CD14-positive monocyte (primary cell): ENCODE measurements around the gene CFAP206. TPM values are rescaled to one million over a fixed set of nuclear protein-coding genes. Genes with fewer than 3 reads are reported as not detected.

Source experiments
- DNase-seq, 3 donors: peaks; one replicate each; pipeline ENCODE4 v3.0.0-alpha.2; 2011 to 2022
- H2AFZ ChIP-seq: 2 replicates; pipeline ENCODE4 v1.6.0; 2012; ENCODE audit warnings: mild to moderate bottlenecking, low read depth, low read length, inconsistent platforms; ENCODE audit not compliant: insufficient read depth, poor library complexity, severe bottlenecking
- H3K27ac ChIP-seq, 2 donors: 1 replicate in 1 of 2; 2 replicates in 1 of 2; pipeline ENCODE4 v1.5.1; 2012 to 2013; ENCODE audit warnings: low read length in 2 of 2, control low read depth in 1 of 2, inconsistent platforms in 1 of 2, low read depth in 1 of 2, mild to moderate bottlenecking in 1 of 2
- H3K27me3 ChIP-seq, 2 donors: one replicate each; pipeline versions ENCODE4 v1.6.0 to v1.6.1; 2011 to 2013; ENCODE audit warnings: low read length in 2 of 2; ENCODE audit not compliant: control insufficient read depth in 2 of 2, insufficient read depth in 2 of 2
- H3K36me3 ChIP-seq, 2 donors: replicated peaks in 1 of 2; 1 replicate in 1 of 2; 2 replicates in 1 of 2; pipeline versions ENCODE4 v1.5.1 to v1.6.1; 2012 to 2013; ENCODE audit warnings: low read length in 2 of 2, control low read depth in 1 of 2, inconsistent platforms in 1 of 2, mild to moderate bottlenecking in 1 of 2; ENCODE audit not compliant: insufficient read depth in 2 of 2, control insufficient read depth in 1 of 2
- H3K4me1 ChIP-seq, 2 donors: 1 replicate in 1 of 2; 2 replicates in 1 of 2; pipeline versions ENCODE4 v1.5.1 to v1.6.1; 2012 to 2013; ENCODE audit warnings: low read length in 2 of 2, control low read depth in 1 of 2, inconsistent platforms in 1 of 2, mild to moderate bottlenecking in 1 of 2, moderate library complexity in 1 of 2; ENCODE audit not compliant: insufficient read depth in 2 of 2, control insufficient read depth in 1 of 2
- H3K4me2 ChIP-seq: replicated peaks from 2 replicates; pipeline ENCODE3; 2012; ENCODE audit warnings: low read length, moderate library complexity, mild to moderate bottlenecking; ENCODE audit not compliant: poor library complexity, severe bottlenecking; ENCODE audit errors: extremely low read depth
- H3K4me3 ChIP-seq, 3 experiments: fragments of 200-600 bp in 1 of 3; sonication (generic) in 1 of 3; replicated peaks in 1 of 3; 1 replicate in 2 of 3; 2 replicates in 1 of 3; pipeline ENCODE4 v1.5.1; 2011 to 2013; ENCODE audit warnings: low read length in 3 of 3, mild to moderate bottlenecking in 3 of 3, control low read depth in 2 of 3, low read depth in 2 of 3, inconsistent platforms in 1 of 3, moderate library complexity in 1 of 3
- H3K79me2 ChIP-seq: 2 replicates; pipeline ENCODE4 v1.6.0; 2012; ENCODE audit warnings: mild to moderate bottlenecking, control low read depth, inconsistent platforms, low read length, moderate library complexity; ENCODE audit not compliant: insufficient read depth
- H3K9ac ChIP-seq: 2 replicates; pipeline ENCODE4 v1.6.0; 2017; ENCODE audit warnings: low read length, mild to moderate bottlenecking; ENCODE audit not compliant: insufficient read depth, poor library complexity, severe bottlenecking
- H3K9me3 ChIP-seq, 2 donors: replicated peaks in 1 of 2; 1 replicate in 1 of 2; 2 replicates in 1 of 2; pipeline versions ENCODE4 v1.5.1 to v1.6.1; 2012 to 2013; ENCODE audit warnings: low read length in 2 of 2, control low read depth in 1 of 2; ENCODE audit not compliant: control insufficient read depth in 1 of 2, insufficient read depth in 1 of 2
- H4K20me1 ChIP-seq: 2 replicates; pipeline ENCODE4 v1.6.0; 2012; ENCODE audit warnings: mild to moderate bottlenecking, low read length, control low read depth, moderate library complexity; ENCODE audit not compliant: insufficient read depth
- H3K27ac Mint-ChIP-seq, 7 donors: one replicate each; pipeline ENCODE4 v1.8.0; 2020; ENCODE audit warnings: mild to moderate bottlenecking in 7 of 7, mixed read lengths in 7 of 7, moderate library complexity in 6 of 7, inconsistent platforms in 2 of 7
- H3K27me3 Mint-ChIP-seq, 3 donors: one replicate each; pipeline ENCODE4 v1.8.0; 2021 to 2022; ENCODE audit warnings: low read depth in 3 of 3, mild to moderate bottlenecking in 3 of 3, mixed read lengths in 3 of 3, moderate library complexity in 3 of 3, inconsistent platforms in 1 of 3
- H3K36me3 Mint-ChIP-seq, 2 donors: one replicate each; pipeline ENCODE4 v1.8.0; 2020; ENCODE audit warnings: mixed read lengths in 2 of 2, inconsistent platforms in 1 of 2, mild to moderate bottlenecking in 1 of 2
- H3K4me1 Mint-ChIP-seq: one replicate; pipeline ENCODE4 v1.8.0; 2020; ENCODE audit warnings: mild to moderate bottlenecking, mixed read lengths
- H3K4me3 Mint-ChIP-seq, 2 donors: one replicate each; pipeline ENCODE4 v1.8.0; 2020; ENCODE audit warnings: mild to moderate bottlenecking in 2 of 2, mixed read lengths in 2 of 2, moderate library complexity in 1 of 2
- H3K9me3 Mint-ChIP-seq, 7 donors: one replicate each; pipeline ENCODE4 v1.8.0; 2020 to 2022; ENCODE audit warnings: mixed read lengths in 7 of 7, mild to moderate bottlenecking in 6 of 7, moderate library complexity in 6 of 7, inconsistent platforms in 2 of 7
- CTCF ChIP-seq: fragments of 200-600 bp; IDR thresholded peaks from one replicate; pipeline ENCODE4 v1.8.0; 2022; ENCODE audit warnings: antibody characterized with exemption, mild to moderate bottlenecking
- WGBS: methylation state at CpG from one replicate; pipeline ENCODE4 v1.1.5; 2013; ENCODE audit warnings: missing lambda C conversion rate; ENCODE audit not compliant: insufficient coverage; 5-methylcytosine and 5-hydroxymethylcytosine counted together
- intact Hi-C, 2 donors: fragments of 100-400 bp; cut with micrococcal nuclease; formaldehyde crosslinking; loops; one replicate each; pipeline versions ENCODE4 v1.15.0 to v1.15.1; 2023
- polyA plus RNA-seq, 3 donors: library from polyadenylated mRNA; depleted of rRNA in 1 of 3; unstranded in 2 of 3; stranded (reverse) in 1 of 3; fragments of 300-500 nt in 2 of 3; fragments of >200 nt in 1 of 3; fragmentation: Illumina TruSeq in 2 of 3; gene quantifications; 1 replicate in 2 of 3; 2 replicates in 1 of 3; pipeline ENCODE4 v1.2.3, GENCODE V29; 2012 to 2021
- small RNA-seq: library from RNA; depleted of rRNA; stranded (forward); fragments of <200 nt; gene quantifications from one replicate; pipeline ENCODE3, GENCODE V24; 2012; ENCODE audit warnings: low read depth; ENCODE audit not compliant: insufficient read length

CFAP206 gene
- polyA plus RNA-seq, 3 donors: not detected

GRCh38 chr6:87501809-87502572, 94.2 kb downstream of the CFAP206 start:
- DNase-seq: no peak
- Histone ChIP-seq H3K36me3 (peaks cover 67 to 84% of the 10 kb centered on the region in 2 donors), H3K4me1 (no peaks in the 10 kb centered on the region), H3K4me3 (no peak overlapping the region), H3K4me2 (no peak overlapping the region), H4K20me1 (peaks cover 57% of the 10 kb centered on the region), H2AFZ (no peak overlapping the region), H3K79me2 (no peaks in the 10 kb centered on the region), H3K9ac (no peak overlapping the region), H3K27ac (no peak overlapping the region), H3K9me3 (no peaks in the 10 kb centered on the region), H3K27me3 (no peaks in the 10 kb centered on the region)
- peaks cover 53 to 71% of the 10 kb centered on the region in 2 donors for H3K36me3 Mint-ChIP-seq
- 100% methylated on average over 1 of the region's 6 CpGs for WGBS
- no peak for TF ChIP-seq CTCF
- no peaks in the 10 kb centered on the region for H3K4me1 Mint-ChIP-seq
- intact Hi-C loops: no loop called here
- H3K9me3 Mint-ChIP-seq: no peaks in the 10 kb centered on the region
- H3K27me3 Mint-ChIP-seq: no peaks in the 10 kb centered on the region
- H3K27ac Mint-ChIP-seq: peak overlapping the region in 1 of 7 donors; percentile 37
- no peak overlapping the region for H3K4me3 Mint-ChIP-seq

DNA sequence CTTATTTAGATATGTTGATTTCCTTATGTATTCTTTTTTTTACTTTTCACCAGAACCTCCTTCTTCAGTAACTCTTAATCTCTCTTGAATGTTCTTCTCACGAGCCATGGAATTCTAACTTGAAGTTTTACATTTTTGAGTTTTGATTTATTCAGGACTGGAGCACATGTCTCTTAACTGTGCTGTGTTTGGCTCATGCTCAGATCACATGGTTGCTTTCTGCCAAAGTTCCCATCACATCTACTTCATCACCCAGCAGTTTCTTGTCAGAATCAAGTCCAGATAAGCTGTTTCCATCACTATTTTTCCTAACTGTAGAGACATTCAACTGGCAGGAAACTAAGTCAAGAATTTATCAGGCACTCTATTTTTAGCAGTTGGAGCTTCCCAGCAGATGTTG, 96.7 kb downstream of the CFAP206 start:
- Histone ChIP-seq H3K79me2 (no peaks in the 10 kb centered on the region), H3K4me2 (no peak overlapping the region), H3K4me1 (no peaks in the 10 kb centered on the region), H3K9ac (no peak overlapping the region), H3K27me3 (no peaks in the 10 kb centered on the region), H3K9me3 (no peaks in the 10 kb centered on the region), H4K20me1 (peaks cover 33% of the 10 kb centered on the region), H3K4me3 (no peak overlapping the region), H2AFZ (no peak overlapping the region), H3K36me3 (peaks cover 86 to 93% of the 10 kb centered on the region in 2 donors), H3K27ac (no peak overlapping the region)
- H3K27me3 Mint-ChIP-seq: no peaks in the 10 kb centered on the region
- H3K36me3 Mint-ChIP-seq: peaks cover 65 to 81% of the 10 kb centered on the region in 2 donors
- H3K9me3 Mint-ChIP-seq: no peaks in the 10 kb centered on the region
- WGBS: no CpG with 5 or more reads among the region's 1 CpG
- H3K27ac Mint-ChIP-seq: peak overlapping the region in 1 of 7 donors; percentile 9
- TF ChIP-seq CTCF: no peak
- intact Hi-C loops: no loop called here
- no peak overlapping the region for H3K4me3 Mint-ChIP-seq
- no peaks in the 10 kb centered on the region for H3K4me1 Mint-ChIP-seq
- no peak for DNase-seq

Small RNA genes within 50 kb of the gene (small RNA-seq; reads per million reads assigned to genes)
- gene AL049697.2 (not detected), gene RNU6-444P (not detected)

Other genes starting within 250 kb of the CFAP206 start
- 1 to 10 TPM; 2.0 to 8.2 (median 5.9) TPM for gene SMIM8, start 85.4 kb upstream of the CFAP206 start, polyA plus RNA-seq
- gene GJB7, start 78.7 kb upstream of the CFAP206 start, polyA plus RNA-seq: not detected
- gene C6orf163, start 63.2 kb upstream of the CFAP206 start, polyA plus RNA-seq: under 1 TPM in 2 of 3 donors, not detected in 1; 0.26 to 0.27 TPM
- 100 to 1,000 TPM in 1 of 3 donors, 10 to 100 TPM in 2; 44.6 to 103 (median 90.6) TPM for gene SLC35A1, start 65.0 kb downstream of the CFAP206 start, polyA plus RNA-seq
- gene RARS2, start 182.0 kb downstream of the CFAP206 start, polyA plus RNA-seq: 10 to 100 TPM in 2 of 3 donors, 1 to 10 TPM in 1; 8.6 to 33.0 (median 27.3) TPM
- gene ORC3, start 182.2 kb downstream of the CFAP206 start, polyA plus RNA-seq: 10 to 100 TPM in 2 of 3 donors, 1 to 10 TPM in 1; 9.1 to 20.7 (median 16.2) TPM